Fibroblast of lung (primary cell): ENCODE data around the gene PPP1R13B. TPM values are rescaled to one million over a fixed set of nuclear protein-coding genes. Genes with fewer than 3 reads are reported as not detected.

Experiments
- DNase-seq, 2 donors: peaks; one replicate each; pipeline versions ENCODE4 v3.0.0 to v3.0.0-alpha.2; 2010; ENCODE audit warnings: low read depth in 2 of 2
- H2AFZ ChIP-seq: 2 replicates; pipeline ENCODE4 v1.5.1; 2012; ENCODE audit warnings: low read length, control low read depth, inconsistent platforms
- H3K27ac ChIP-seq: 2 replicates; pipeline ENCODE4 v1.5.1; 2011; ENCODE audit warnings: low read length, control low read depth; ENCODE audit not compliant: insufficient read depth
- H3K27me3 ChIP-seq: 2 replicates; pipeline ENCODE4 v1.5.1; 2011; ENCODE audit warnings: mild to moderate bottlenecking, low read length; ENCODE audit not compliant: control insufficient read depth, insufficient read depth
- H3K36me3 ChIP-seq: 2 replicates; pipeline ENCODE4 v1.5.1; 2011; ENCODE audit warnings: low read length; ENCODE audit not compliant: control insufficient read depth, insufficient read depth
- H3K4me1 ChIP-seq: 2 replicates; pipeline ENCODE4 v1.5.1; 2011; ENCODE audit warnings: low read length; ENCODE audit not compliant: control insufficient read depth, insufficient read depth; ENCODE audit errors: extremely low read depth
- H3K4me2 ChIP-seq: 2 replicates; pipeline ENCODE4 v1.5.1; 2011; ENCODE audit warnings: low read length, control low read depth; ENCODE audit not compliant: insufficient read depth; ENCODE audit errors: extremely low read depth
- H3K4me3 ChIP-seq, 4 experiments: fragments of 200-600 bp in 1 of 4; sonication (generic) in 1 of 4; replicated peaks in 1 of 4; 2 replicates each; pipeline ENCODE4 v1.5.1; 2011 to 2016; ENCODE audit warnings: low read length in 4 of 4, low read depth in 3 of 4, mild to moderate bottlenecking in 3 of 4, control low read depth in 2 of 4, inconsistent platforms in 1 of 4, mixed read lengths in 1 of 4; ENCODE audit not compliant: insufficient read depth in 1 of 4; ENCODE audit errors: control extremely low read depth in 1 of 4
- H3K79me2 ChIP-seq: 2 replicates; pipeline ENCODE4 v1.5.1; 2012; ENCODE audit warnings: mild to moderate bottlenecking, low read length, inconsistent platforms; ENCODE audit not compliant: control insufficient read depth, insufficient read depth
- H3K9ac ChIP-seq: 2 replicates; pipeline ENCODE4 v1.5.1; 2011; ENCODE audit warnings: mild to moderate bottlenecking, low read length, control low read depth; ENCODE audit not compliant: insufficient read depth
- H3K9me3 ChIP-seq: 2 replicates; pipeline ENCODE4 v1.5.1; 2012; ENCODE audit warnings: low read depth, low read length; ENCODE audit not compliant: control insufficient read depth, insufficient read depth
- H4K20me1 ChIP-seq: 2 replicates; pipeline ENCODE4 v1.5.1; 2011; ENCODE audit warnings: low read length; ENCODE audit not compliant: control insufficient read depth, insufficient read depth; ENCODE audit errors: extremely low read depth
- CTCF ChIP-seq, 2 donors: IDR thresholded peaks in 1 of 2; conservative IDR thresholded peaks in 1 of 2; 1 replicate in 1 of 2; 2 replicates in 1 of 2; pipeline ENCODE4 v1.5.1; 2011 to 2012; ENCODE audit warnings: low read length in 2 of 2, control low read depth in 1 of 2, inconsistent platforms in 1 of 2, low read depth in 1 of 2, mild to moderate bottlenecking in 1 of 2
- EZH2 ChIP-seq: IDR thresholded peaks from 2 replicates; pipeline ENCODE4 v1.5.1; 2012; ENCODE audit warnings: low read length, control low read depth, mild to moderate bottlenecking; ENCODE audit errors: missing control alignments
- polyA plus RNA-seq, 2 donors: library from polyadenylated mRNA; depleted of rRNA in 1 of 2; stranded (reverse) in 1 of 2; unstranded in 1 of 2; fragments of >200 nt; gene quantifications; 2 replicates each; pipeline ENCODE4 v1.2.1, GENCODE V29; 2011 to 2012; ENCODE audit warnings: missing spikeins in 1 of 2
- total RNA-seq: library from RNA; depleted of rRNA; stranded (reverse); fragments of >200 nt; gene quantifications from 2 replicates; pipeline ENCODE4 v1.2.1, GENCODE V29; 2014

Gene PPP1R13B
- total and polyA plus RNA-seq, 2 donors (not counting 1 experiment from before 2014, with no cell fraction given) = 2.0 to 2.7 TPM

GRCh38 chr14:103882503-103883262, 35.3 kb upstream of the PPP1R13B start:
- Histone ChIP-seq H3K79me2 (no peaks in the 10 kb centered on the region), H3K27ac (no peak overlapping the region), H3K9ac (no peak overlapping the region), H3K27me3 (no peaks in the 10 kb centered on the region), H4K20me1 (no peaks in the 10 kb centered on the region), H3K4me1 (peaks cover 7% of the 10 kb centered on the region), H3K4me3 (no peak overlapping the region), H3K9me3 (no peaks in the 10 kb centered on the region), H3K4me2 (no peak overlapping the region), H3K36me3 (no peaks in the 10 kb centered on the region), H2AFZ (no peak overlapping the region)
- no peak for DNase-seq
- TF ChIP-seq CTCF (conservative IDR thresholded peaks at IDR 0.05 in 1 of 2, IDR thresholded peaks at IDR 0.05 in 1 of 2; ENCODE audit: low read depth in 1 of 2, low read length in 2 of 2) = no peak
- no peak for TF ChIP-seq EZH2

- no peaks in the 10 kb centered on the region for H4K20me1 ChIP-seq
- TF ChIP-seq CTCF (conservative IDR thresholded peaks at IDR 0.05 in 1 of 2, IDR thresholded peaks at IDR 0.05 in 1 of 2; ENCODE audit: low read depth in 1 of 2, low read length in 2 of 2) (no peak), EZH2 (no peak)
- H3K27ac ChIP-seq = no peak overlapping the region
- H2AFZ ChIP-seq = no peak overlapping the region
- no peaks in the 10 kb centered on the region for H3K79me2 ChIP-seq
- H3K9me3 ChIP-seq = no peaks in the 10 kb centered on the region
- peaks cover 7% of the 10 kb centered on the region for H3K4me1 ChIP-seq
- no peak for DNase-seq
- H3K4me2 ChIP-seq = no peak overlapping the region
- H3K4me3 ChIP-seq = no peak overlapping the region
- H3K36me3 ChIP-seq = no peaks in the 10 kb centered on the region
- H3K27me3 ChIP-seq = no peaks in the 10 kb centered on the region
- H3K9ac ChIP-seq = no peak overlapping the region
Observed at GRCh38 chr14:103881268-103882201, 34.2 kb upstream of the PPP1R13B start.
